ENCODE results near the gene FLNB. TPM values are rescaled to one million over a fixed set of nuclear protein-coding genes. Genes with fewer than 3 reads are reported as not detected.

Gene FLNB
- total and polyA plus RNA-seq, 10 of the 15 experiments (the other 5 are each of a cell fraction or from before 2014, with no cell fraction given), result 13.6 to 51.8 (median 26.4) TPM

- no peak overlapping the region for H3K4me3 ChIP-seq
- 95% methylated on average over 4 of the region's 4 CpGs for WGBS (ENCODE audit: insufficient coverage, insufficient replicate concordance, low lambda C conversion rate, missing lambda C conversion rate)
- ChIA-PET RAD21 (ENCODE audit: unreplicated experiment) (no interaction called here), CTCF (interaction anchor here (0.9 to 1.0 kb wide), 2 partner anchors 65 kb away, joined by 3 read pairs; no protein-coding TSS in a partner anchor), SMC1A (ENCODE audit: uncharacterized antibody, unreplicated experiment) (interaction anchor here (1.0 to 2.1 kb wide), 2 partner anchors 9 to 93 kb away, joined by 3 to 5 read pairs; no protein-coding TSS in a partner anchor), POLR2A (no interaction called here)
- no peaks in the 10 kb centered on the region for H4K20me1 ChIP-seq (ENCODE audit: control insufficient read depth, insufficient read depth)
- peaks cover 15 to 26% of the 10 kb centered on the region in 2 experiments; a peak in 3 of 4 replicates for H3K36me3 ChIP-seq (ENCODE audit: control insufficient read depth in 2 of 2, insufficient read depth in 2 of 2, low read length in 1 of 2)
- intact Hi-C loops (cut with micrococcal nuclease; ENCODE audit: unreplicated experiment), result no loop called here
- H3K9ac ChIP-seq (ENCODE audit: control insufficient read depth, insufficient read depth, low read length), result no peak overlapping the region
- H3K27ac ChIP-seq (ENCODE audit: control insufficient read depth, insufficient read depth), result no peak overlapping the region
- TF ChIP-seq POU2F2 (IDR thresholded peaks at IDR 0.05; ENCODE audit: borderline replicate concordance, low read depth, low read length), result no peak
- TF ChIP-seq SPI1 (IDR thresholded peaks at IDR 0.05; ENCODE audit: borderline replicate concordance, insufficient read depth, low read depth, low read length), result no peak
- 0 out of 2 replicates have a peak, but pooled peaks have one; percentile 38 for TF ChIP-seq MLLT1 (IDR thresholded peaks at IDR 0.05)
- no peak for TF ChIP-seq EGR1 (IDR thresholded peaks at IDR 0.05; ENCODE audit: borderline replicate concordance in 1 of 2, low read depth in 2 of 2, low read length in 2 of 2)
- ATAC-seq (no peak), DNase-seq (ENCODE audit: low read depth, low spot score) (no peak), FAIRE-seq (no peak)
- no TSS peak for BruUV-seq (replicated peaks)
- H3K9me3 ChIP-seq (replicated peaks; ENCODE audit: control insufficient read depth, insufficient read depth, low read length), result no peaks in the 10 kb centered on the region
- no peaks in the 10 kb centered on the region for H3K4me1 ChIP-seq (ENCODE audit: control insufficient read depth, insufficient read depth, low read length)
- no peaks in the 10 kb centered on the region for H3K27me3 ChIP-seq (replicated peaks in 1 of 2; ENCODE audit: control insufficient read depth in 2 of 2, insufficient read depth in 2 of 2, low read length in 1 of 2)
- H2AFZ ChIP-seq (ENCODE audit: control insufficient read depth, low read depth, low read length), result no peak overlapping the region
- in situ Hi-C loops (cut with MboI), result no loop called here
- no peaks in the 10 kb centered on the region for H3K79me2 ChIP-seq (ENCODE audit: control insufficient read depth, insufficient read depth, low read length)
- H3K4me2 ChIP-seq (ENCODE audit: control insufficient read depth, insufficient read depth), result no peak overlapping the region
These were observed 94.1 kb downstream of the FLNB start for GRCh38 chr3:58102390-58102750.

GRCh38 chr3:58102976-58103451, 94.8 kb downstream of the FLNB start:
- ChIA-PET SMC1A (ENCODE audit: uncharacterized antibody, unreplicated experiment) (interaction anchor here (2.1 kb wide), 1 partner anchor 9 kb away, joined by 5 read pairs; no protein-coding TSS in a partner anchor), RAD21 (ENCODE audit: unreplicated experiment) (no interaction called here), POLR2A (no interaction called here), CTCF (interaction anchor here (1.0 kb wide), 1 partner anchor 64 kb away, joined by 3 read pairs; no protein-coding TSS in a partner anchor)
- in situ Hi-C loops (cut with MboI) (no loop called here), intact Hi-C loops (cut with micrococcal nuclease; ENCODE audit: unreplicated experiment) (no loop called here)
- Histone ChIP-seq H3K4me1 (ENCODE audit: control insufficient read depth, insufficient read depth, low read length) (no peaks in the 10 kb centered on the region), H2AFZ (ENCODE audit: control insufficient read depth, low read depth, low read length) (no peak overlapping the region), H3K36me3 (ENCODE audit: control insufficient read depth in 2 of 2, insufficient read depth in 2 of 2, low read length in 1 of 2) (peaks cover 16 to 22% of the 10 kb centered on the region in 2 experiments; a peak in 3 of 4 replicates), H3K9me3 (replicated peaks; ENCODE audit: control insufficient read depth, insufficient read depth, low read length) (no peaks in the 10 kb centered on the region), H3K9ac (ENCODE audit: control insufficient read depth, insufficient read depth, low read length) (no peak overlapping the region), H3K79me2 (ENCODE audit: control insufficient read depth, insufficient read depth, low read length) (no peaks in the 10 kb centered on the region), H3K4me3 (no peak overlapping the region), H3K27ac (ENCODE audit: control insufficient read depth, insufficient read depth) (no peak overlapping the region), H3K27me3 (replicated peaks in 1 of 2; ENCODE audit: control insufficient read depth in 2 of 2, insufficient read depth in 2 of 2, low read length in 1 of 2) (no peaks in the 10 kb centered on the region), H4K20me1 (ENCODE audit: control insufficient read depth, insufficient read depth) (no peaks in the 10 kb centered on the region), H3K4me2 (ENCODE audit: control insufficient read depth, insufficient read depth) (no peak overlapping the region)
- no peak for ATAC-seq
- BruUV-seq (replicated peaks), result no TSS peak
- DNase-seq (ENCODE audit: low read depth, low spot score), result no peak
- 81% methylated on average over 10 of the region's 10 CpGs for WGBS (ENCODE audit: insufficient coverage, insufficient replicate concordance, low lambda C conversion rate, missing lambda C conversion rate)
- no peak for FAIRE-seq
- TF ChIP-seq ATF2 (IDR thresholded peaks at IDR 0.05; ENCODE audit: low read length) (no peak), ATF3 (IDR thresholded peaks at IDR 0.05; ENCODE audit: borderline replicate concordance, extremely low read depth, low read depth, low read length) (no peak), SUPT20H (IDR thresholded peaks at IDR 0.05; ENCODE audit: borderline replicate concordance, control insufficient read depth, low read depth, low read length) (no peak), EP300 (IDR thresholded peaks at IDR 0.05; ENCODE audit: borderline replicate concordance in 1 of 2, control insufficient read depth in 1 of 2, low read depth in 2 of 2, low read length in 2 of 2) (no peak), SMAD1 (IDR thresholded peaks at IDR 0.05; ENCODE audit: low read depth, partially characterized antibody) (no peak)

Measured in GM12878 (cell line).